Fibroblast of lung (primary cell): ENCODE data around the gene FRY. TPM values are rescaled to one million over a fixed set of nuclear protein-coding genes. Genes with fewer than 3 reads are reported as not detected.

ENCODE experiments used
- DNase-seq, 2 donors: peaks; one replicate each; pipeline versions ENCODE4 v3.0.0 to v3.0.0-alpha.2; 2010; ENCODE audit warnings: low read depth in 2 of 2
- H2AFZ ChIP-seq: 2 replicates; pipeline ENCODE4 v1.5.1; 2012; ENCODE audit warnings: low read length, control low read depth, inconsistent platforms
- H3K27ac ChIP-seq: 2 replicates; pipeline ENCODE4 v1.5.1; 2011; ENCODE audit warnings: low read length, control low read depth; ENCODE audit not compliant: insufficient read depth
- H3K27me3 ChIP-seq: 2 replicates; pipeline ENCODE4 v1.5.1; 2011; ENCODE audit warnings: mild to moderate bottlenecking, low read length; ENCODE audit not compliant: control insufficient read depth, insufficient read depth
- H3K36me3 ChIP-seq: 2 replicates; pipeline ENCODE4 v1.5.1; 2011; ENCODE audit warnings: low read length; ENCODE audit not compliant: control insufficient read depth, insufficient read depth
- H3K4me1 ChIP-seq: 2 replicates; pipeline ENCODE4 v1.5.1; 2011; ENCODE audit warnings: low read length; ENCODE audit not compliant: control insufficient read depth, insufficient read depth; ENCODE audit errors: extremely low read depth
- H3K4me2 ChIP-seq: 2 replicates; pipeline ENCODE4 v1.5.1; 2011; ENCODE audit warnings: low read length, control low read depth; ENCODE audit not compliant: insufficient read depth; ENCODE audit errors: extremely low read depth
- H3K4me3 ChIP-seq, 4 experiments: fragments of 200-600 bp in 1 of 4; sonication (generic) in 1 of 4; replicated peaks in 1 of 4; 2 replicates each; pipeline ENCODE4 v1.5.1; 2011 to 2016; ENCODE audit warnings: low read length in 4 of 4, low read depth in 3 of 4, mild to moderate bottlenecking in 3 of 4, control low read depth in 2 of 4, inconsistent platforms in 1 of 4, mixed read lengths in 1 of 4; ENCODE audit not compliant: insufficient read depth in 1 of 4; ENCODE audit errors: control extremely low read depth in 1 of 4
- H3K79me2 ChIP-seq: 2 replicates; pipeline ENCODE4 v1.5.1; 2012; ENCODE audit warnings: mild to moderate bottlenecking, low read length, inconsistent platforms; ENCODE audit not compliant: control insufficient read depth, insufficient read depth
- H3K9ac ChIP-seq: 2 replicates; pipeline ENCODE4 v1.5.1; 2011; ENCODE audit warnings: mild to moderate bottlenecking, low read length, control low read depth; ENCODE audit not compliant: insufficient read depth
- H3K9me3 ChIP-seq: 2 replicates; pipeline ENCODE4 v1.5.1; 2012; ENCODE audit warnings: low read depth, low read length; ENCODE audit not compliant: control insufficient read depth, insufficient read depth
- H4K20me1 ChIP-seq: 2 replicates; pipeline ENCODE4 v1.5.1; 2011; ENCODE audit warnings: low read length; ENCODE audit not compliant: control insufficient read depth, insufficient read depth; ENCODE audit errors: extremely low read depth
- EZH2 ChIP-seq: IDR thresholded peaks from 2 replicates; pipeline ENCODE4 v1.5.1; 2012; ENCODE audit warnings: low read length, control low read depth, mild to moderate bottlenecking; ENCODE audit errors: missing control alignments
- polyA plus RNA-seq, 2 donors: library from polyadenylated mRNA; depleted of rRNA in 1 of 2; stranded (reverse) in 1 of 2; unstranded in 1 of 2; fragments of >200 nt; gene quantifications; 2 replicates each; pipeline ENCODE4 v1.2.1, GENCODE V29; 2011 to 2012; ENCODE audit warnings: missing spikeins in 1 of 2
- total RNA-seq: library from RNA; depleted of rRNA; stranded (reverse); fragments of >200 nt; gene quantifications from 2 replicates; pipeline ENCODE4 v1.2.1, GENCODE V29; 2014
- TF ChIP-seq, protein P1 (sequence below), 2 donors: IDR thresholded peaks in 1 of 2; conservative IDR thresholded peaks in 1 of 2; 1 replicate in 1 of 2; 2 replicates in 1 of 2; pipeline ENCODE4 v1.5.1; 2011 to 2012; ENCODE audit warnings: low read length in 2 of 2, control low read depth in 1 of 2, inconsistent platforms in 1 of 2, low read depth in 1 of 2, mild to moderate bottlenecking in 1 of 2

FRY gene
- total and polyA plus RNA-seq, 2 donors (not counting 1 experiment from before 2014, with no cell fraction given) = 8.8 to 18.3 TPM

GRCh38 chr13:32261567-32261966 lies 230.0 kb downstream of the FRY start:
- Histone ChIP-seq H2AFZ (no peak overlapping the region), H3K9me3 (no peaks in the 10 kb centered on the region), H3K79me2 (no peaks in the 10 kb centered on the region), H3K4me1 (peaks cover 11% of the 10 kb centered on the region), H3K36me3 (peaks cover 2% of the 10 kb centered on the region), H4K20me1 (no peaks in the 10 kb centered on the region), H3K4me3 (no peak overlapping the region), H3K27ac (no peak overlapping the region), H3K9ac (no peak overlapping the region), H3K4me2 (peak overlapping the region; percentile 17), H3K27me3 (no peaks in the 10 kb centered on the region)
- TF ChIP-seq, protein P1, sequence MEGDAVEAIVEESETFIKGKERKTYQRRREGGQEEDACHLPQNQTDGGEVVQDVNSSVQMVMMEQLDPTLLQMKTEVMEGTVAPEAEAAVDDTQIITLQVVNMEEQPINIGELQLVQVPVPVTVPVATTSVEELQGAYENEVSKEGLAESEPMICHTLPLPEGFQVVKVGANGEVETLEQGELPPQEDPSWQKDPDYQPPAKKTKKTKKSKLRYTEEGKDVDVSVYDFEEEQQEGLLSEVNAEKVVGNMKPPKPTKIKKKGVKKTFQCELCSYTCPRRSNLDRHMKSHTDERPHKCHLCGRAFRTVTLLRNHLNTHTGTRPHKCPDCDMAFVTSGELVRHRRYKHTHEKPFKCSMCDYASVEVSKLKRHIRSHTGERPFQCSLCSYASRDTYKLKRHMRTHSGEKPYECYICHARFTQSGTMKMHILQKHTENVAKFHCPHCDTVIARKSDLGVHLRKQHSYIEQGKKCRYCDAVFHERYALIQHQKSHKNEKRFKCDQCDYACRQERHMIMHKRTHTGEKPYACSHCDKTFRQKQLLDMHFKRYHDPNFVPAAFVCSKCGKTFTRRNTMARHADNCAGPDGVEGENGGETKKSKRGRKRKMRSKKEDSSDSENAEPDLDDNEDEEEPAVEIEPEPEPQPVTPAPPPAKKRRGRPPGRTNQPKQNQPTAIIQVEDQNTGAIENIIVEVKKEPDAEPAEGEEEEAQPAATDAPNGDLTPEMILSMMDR (conservative IDR thresholded peaks at IDR 0.05 in 1 of 2, IDR thresholded peaks at IDR 0.05 in 1 of 2; ENCODE audit: low read depth in 1 of 2, low read length in 2 of 2) = no peak
- peak; percentile 90 to 95 for DNase-seq

DNA sequence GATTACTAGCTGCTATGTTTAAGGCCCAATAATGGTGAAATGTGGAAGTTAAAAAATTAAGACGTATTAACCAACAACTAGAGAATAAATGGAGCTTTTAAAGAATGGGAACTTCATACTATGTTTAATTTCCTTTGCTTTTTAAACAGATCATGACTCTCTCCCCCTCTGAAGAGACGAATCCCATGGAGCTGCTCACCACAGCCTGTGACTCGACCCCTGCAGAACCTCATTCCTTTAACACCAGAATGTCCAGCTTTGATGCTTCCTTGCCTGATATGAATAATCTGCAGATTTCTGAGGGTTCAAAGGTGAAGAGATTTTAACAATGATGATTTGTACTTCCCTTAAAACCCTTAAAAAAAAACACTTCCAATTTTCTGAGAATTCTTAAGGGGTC lies 230.6 kb downstream of the FRY start:
- H3K4me1 ChIP-seq = peaks cover 11% of the 10 kb centered on the region
- H3K79me2 ChIP-seq = no peaks in the 10 kb centered on the region
- peak in 1 of 2 donors; percentile 38 for DNase-seq
- H3K27ac ChIP-seq = no peak overlapping the region
- H4K20me1 ChIP-seq = no peaks in the 10 kb centered on the region
- no peak overlapping the region for H3K9ac ChIP-seq
- no peak overlapping the region for H2AFZ ChIP-seq
- H3K27me3 ChIP-seq = no peaks in the 10 kb centered on the region
- peaks cover 2% of the 10 kb centered on the region for H3K36me3 ChIP-seq
- no peaks in the 10 kb centered on the region for H3K9me3 ChIP-seq
- no peak overlapping the region for H3K4me3 ChIP-seq
- TF ChIP-seq EZH2 = no peak
- TF ChIP-seq, protein P1 (conservative IDR thresholded peaks at IDR 0.05 in 1 of 2, IDR thresholded peaks at IDR 0.05 in 1 of 2; ENCODE audit: low read depth in 1 of 2, low read length in 2 of 2) = no peak
- H3K4me2 ChIP-seq = peak overlapping the region; percentile 8

- Histone ChIP-seq H3K79me2 (no peaks in the 10 kb centered on the region), H3K9ac (no peak overlapping the region), H3K9me3 (no peaks in the 10 kb centered on the region), H3K4me1 (peaks cover 11% of the 10 kb centered on the region), H2AFZ (no peak overlapping the region), H3K4me3 (no peak overlapping the region), H3K4me2 (no peak overlapping the region), H3K36me3 (peaks cover 2% of the 10 kb centered on the region), H3K27ac (no peak overlapping the region), H3K27me3 (no peaks in the 10 kb centered on the region), H4K20me1 (no peaks in the 10 kb centered on the region)
- TF ChIP-seq EZH2 = no peak
- TF ChIP-seq, protein P1 (conservative IDR thresholded peaks at IDR 0.05 in 1 of 2, IDR thresholded peaks at IDR 0.05 in 1 of 2; ENCODE audit: low read depth in 1 of 2, low read length in 2 of 2) = no peak
- no peak for DNase-seq
Measured at GRCh38 chr13:32262619-32263018, 231.0 kb downstream of the FRY start.
